Measurements from ENCODE around the gene CAPZB.

The CAPZB gene

GRCh38 chr1:19405195-19405760 is 80.1 kb downstream of the CAPZB start:
- DNase-seq: no peak

- no peak for DNase-seq
Measured at GRCh38 chr1:19404748-19405147, 80.6 kb downstream of the CAPZB start.

GRCh38 chr1:19403256-19403655 is 82.1 kb downstream of the CAPZB start:
- DNase-seq: no peak

GRCh38 chr1:19402031-19402813 is 83.1 kb downstream of the CAPZB start:
- DNase-seq: no peak

GRCh38 chr1:19401535-19401889 is 83.8 kb downstream of the CAPZB start:
- no peak for DNase-seq

GRCh38 chr1:19400875-19401534 is 84.3 kb downstream of the CAPZB start:
- DNase-seq: no peak

GRCh38 chr1:19400192-19400611 is 85.1 kb downstream of the CAPZB start:
- no peak for DNase-seq

GRCh38 chr1:19398309-19398760 is 87.0 kb downstream of the CAPZB start:
- DNase-seq: peak; percentile 2 to 36

GRCh38 chr1:19397217-19397945 is 88.0 kb downstream of the CAPZB start:
- DNase-seq: no peak

- no peak for DNase-seq
Measured at GRCh38 chr1:19396280-19396679, 89.1 kb downstream of the CAPZB start.

- DNase-seq: no peak
Measured at GRCh38 chr1:19395678-19396192, 89.6 kb downstream of the CAPZB start.

GRCh38 chr1:19393046-19393445 is 92.3 kb downstream of the CAPZB start:
- DNase-seq: no peak

- DNase-seq: no peak
Measured at GRCh38 chr1:19392221-19392620, 93.1 kb downstream of the CAPZB start.

- no peak for DNase-seq
Measured at GRCh38 chr1:19391596-19391981, 93.8 kb downstream of the CAPZB start.

GRCh38 chr1:19390901-19391595 is 94.3 kb downstream of the CAPZB start:
- peak; percentile 48 to 49 for DNase-seq

GRCh38 chr1:19390166-19390850 is 95.0 kb downstream of the CAPZB start:
- no peak for DNase-seq

- DNase-seq: no peak
Measured at GRCh38 chr1:19388980-19389379, 96.4 kb downstream of the CAPZB start.

- DNase-seq: no peak
Measured at GRCh38 chr1:19387045-19387467, 98.3 kb downstream of the CAPZB start.

GRCh38 chr1:19385869-19386591 is 99.3 kb downstream of the CAPZB start:
- DNase-seq: no peak

GRCh38 chr1:19385221-19385620 is 100.1 kb downstream of the CAPZB start:
- no peak for DNase-seq

- DNase-seq: no peak
Measured at GRCh38 chr1:19384772-19385187, 100.6 kb downstream of the CAPZB start.
